ENCODE measurements around the gene FHOD1.
A peak's percentile ranks its signal among the peaks of the same experiment; 100 is the strongest.

FHOD1 gene

DNA sequence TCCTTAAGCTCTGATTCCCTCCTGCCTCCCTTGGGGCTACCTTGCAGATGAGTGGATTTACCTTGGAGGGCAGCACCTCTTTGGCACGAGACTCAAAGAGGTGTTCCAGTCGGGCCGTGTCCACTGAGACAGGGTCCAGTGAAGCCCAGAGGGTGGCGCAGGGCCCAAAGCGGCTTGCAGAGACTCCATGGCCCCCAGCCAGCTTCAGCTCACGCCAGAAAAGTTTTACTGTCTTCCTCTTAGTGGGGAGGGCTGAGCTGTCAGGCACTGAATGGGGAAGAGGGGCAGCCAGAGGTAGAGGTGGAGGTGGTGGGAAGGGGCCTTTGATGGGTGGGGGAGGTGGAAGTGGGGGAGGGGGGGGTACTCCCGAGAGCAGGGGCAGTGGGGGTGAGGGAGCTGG, 13.7 kb downstream of the FHOD1 start:
- TF ChIP-seq, protein P1, sequence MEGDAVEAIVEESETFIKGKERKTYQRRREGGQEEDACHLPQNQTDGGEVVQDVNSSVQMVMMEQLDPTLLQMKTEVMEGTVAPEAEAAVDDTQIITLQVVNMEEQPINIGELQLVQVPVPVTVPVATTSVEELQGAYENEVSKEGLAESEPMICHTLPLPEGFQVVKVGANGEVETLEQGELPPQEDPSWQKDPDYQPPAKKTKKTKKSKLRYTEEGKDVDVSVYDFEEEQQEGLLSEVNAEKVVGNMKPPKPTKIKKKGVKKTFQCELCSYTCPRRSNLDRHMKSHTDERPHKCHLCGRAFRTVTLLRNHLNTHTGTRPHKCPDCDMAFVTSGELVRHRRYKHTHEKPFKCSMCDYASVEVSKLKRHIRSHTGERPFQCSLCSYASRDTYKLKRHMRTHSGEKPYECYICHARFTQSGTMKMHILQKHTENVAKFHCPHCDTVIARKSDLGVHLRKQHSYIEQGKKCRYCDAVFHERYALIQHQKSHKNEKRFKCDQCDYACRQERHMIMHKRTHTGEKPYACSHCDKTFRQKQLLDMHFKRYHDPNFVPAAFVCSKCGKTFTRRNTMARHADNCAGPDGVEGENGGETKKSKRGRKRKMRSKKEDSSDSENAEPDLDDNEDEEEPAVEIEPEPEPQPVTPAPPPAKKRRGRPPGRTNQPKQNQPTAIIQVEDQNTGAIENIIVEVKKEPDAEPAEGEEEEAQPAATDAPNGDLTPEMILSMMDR (IDR thresholded peaks at IDR 0.05; ENCODE audit: low read depth, low read length, missing control alignments), result no peak
- no peak for DNase-seq (ENCODE audit: extremely low read depth, low read depth)
- H3K4me3 ChIP-seq (replicated peaks; ENCODE audit: low read depth, low read length), result no peak overlapping the region

DNA sequence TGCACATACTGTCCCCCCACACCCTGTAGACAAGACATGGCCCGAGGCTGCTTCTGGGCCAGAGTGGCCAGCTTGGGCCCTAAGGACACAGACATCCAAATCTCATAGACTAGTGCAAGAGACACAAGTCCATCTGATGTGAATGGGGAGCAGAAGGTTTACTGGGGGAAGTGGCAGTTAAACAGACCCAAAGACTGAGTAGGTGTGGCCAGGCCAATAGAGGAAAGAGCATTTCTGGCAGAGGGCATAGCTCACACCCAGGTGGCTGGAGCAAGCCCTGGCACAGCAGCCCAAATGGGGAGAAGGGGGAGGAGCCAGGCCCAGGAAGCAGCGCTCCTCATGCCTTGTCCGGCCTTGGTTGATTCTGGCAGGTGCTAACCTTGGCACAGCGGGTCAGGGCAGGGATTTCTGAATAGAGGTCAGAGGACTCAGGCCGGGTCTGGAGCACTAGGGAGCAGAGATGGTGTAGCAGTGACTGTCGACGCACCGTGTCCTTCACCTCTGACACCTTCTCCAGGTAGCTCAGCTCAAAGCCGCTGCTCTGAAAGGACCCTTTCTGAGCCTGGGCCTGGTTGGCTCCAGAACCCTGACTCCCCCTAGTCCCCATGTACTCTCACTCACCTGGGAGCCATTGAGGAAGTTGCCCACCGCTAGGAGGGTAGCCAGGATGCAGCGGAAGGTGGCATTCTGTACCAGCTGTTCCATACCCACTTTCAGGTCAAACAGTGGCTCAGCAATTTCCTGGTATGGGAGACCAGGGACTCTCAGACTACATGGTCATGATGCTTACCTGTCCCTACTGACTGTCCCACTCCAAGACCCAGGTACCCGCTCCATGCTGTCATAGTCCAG, 16.2 kb downstream of the FHOD1 start:
- TF ChIP-seq, protein P1 (IDR thresholded peaks at IDR 0.05; ENCODE audit: low read depth, low read length, missing control alignments), result no peak
- DNase-seq (ENCODE audit: extremely low read depth, low read depth), result no peak
- H3K4me3 ChIP-seq (replicated peaks; ENCODE audit: low read depth, low read length), result no peak overlapping the region

- H3K4me3 ChIP-seq (replicated peaks; ENCODE audit: low read depth, low read length), result no peak overlapping the region
- TF ChIP-seq, protein P1 (IDR thresholded peaks at IDR 0.05; ENCODE audit: low read depth, low read length, missing control alignments), result no peak
- DNase-seq (ENCODE audit: extremely low read depth, low read depth), result no peak
These were observed 17.1 kb downstream of the FHOD1 start for GRCh38 chr16:67229906-67230808.

DNA sequence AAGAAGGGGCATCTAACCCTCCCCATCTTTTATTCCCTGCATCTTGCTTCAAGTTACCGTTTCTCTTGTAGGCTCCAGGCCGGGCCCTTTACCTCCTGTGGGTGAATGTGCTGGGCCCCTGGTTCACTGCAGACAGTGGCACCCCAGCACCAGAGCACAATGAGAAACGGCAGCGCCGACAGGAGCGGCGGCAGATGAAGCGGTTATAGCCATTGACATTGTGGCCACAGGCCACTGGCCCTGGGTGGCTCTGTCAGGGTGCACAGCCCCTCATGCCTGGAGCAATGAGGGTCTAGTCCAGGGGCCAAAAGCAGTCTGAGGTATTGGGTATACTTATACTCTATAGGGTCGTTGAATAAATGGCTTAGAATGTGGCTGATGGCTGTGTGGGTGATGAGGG, 18.4 kb downstream of the FHOD1 start:
- TF ChIP-seq, protein P1 (IDR thresholded peaks at IDR 0.05; ENCODE audit: low read depth, low read length, missing control alignments), result no peak
- H3K4me3 ChIP-seq (replicated peaks; ENCODE audit: low read depth, low read length), result no peak overlapping the region
- no peak for DNase-seq (ENCODE audit: extremely low read depth, low read depth)

GRCh38 chr16:67228034-67228785, 19.1 kb downstream of the FHOD1 start:
- TF ChIP-seq, protein P1 (IDR thresholded peaks at IDR 0.05; ENCODE audit: low read depth, low read length, missing control alignments), result no peak
- peak overlapping the region; percentile 100 for H3K4me3 ChIP-seq (replicated peaks; ENCODE audit: low read depth, low read length)
- DNase-seq (ENCODE audit: extremely low read depth, low read depth), result no peak

GRCh38 chr16:67227567-67227921, 19.7 kb downstream of the FHOD1 start:
- peak overlapping the region; percentile 100 for H3K4me3 ChIP-seq (replicated peaks; ENCODE audit: low read depth, low read length)

More at GRCh38 chr16:67227567-67227921, 19.7 kb downstream of the FHOD1 start:
- TF ChIP-seq, protein P1 (IDR thresholded peaks at IDR 0.05; ENCODE audit: low read depth, low read length, missing control alignments), result no peak
- no peak for DNase-seq (ENCODE audit: extremely low read depth, low read depth)
